Liver (tissue), 9 donors: ENCODE data around the gene SOHLH1. TPM values are rescaled to one million over a fixed set of nuclear protein-coding genes. Genes with fewer than 3 reads are reported as not detected.

Experiments used
- DNase-seq: peaks from one replicate; pipeline ENCODE4 v3.0.0-alpha.2; 2017; ENCODE audit warnings: low spot score
- H3K27ac ChIP-seq, 2 donors: one replicate each; pipeline ENCODE4 v1.7.0; 2013; ENCODE audit warnings: inconsistent platforms in 2 of 2, low read length in 2 of 2, control low read depth in 1 of 2, low read depth in 1 of 2, mild to moderate bottlenecking in 1 of 2
- H3K27me3 ChIP-seq, 4 donors: one replicate each; pipeline versions ENCODE4 v1.6.1 to v1.7.0; 2013; ENCODE audit warnings: low read length in 3 of 4, inconsistent platforms in 1 of 4, mild to moderate bottlenecking in 1 of 4, moderate library complexity in 1 of 4; ENCODE audit not compliant: control insufficient read depth in 4 of 4, insufficient read depth in 4 of 4
- H3K36me3 ChIP-seq, 4 donors: one replicate each; pipeline versions ENCODE4 v1.6.1 to v1.7.0; 2013; ENCODE audit warnings: low read length in 3 of 4, mild to moderate bottlenecking in 3 of 4, low read depth in 1 of 4, moderate library complexity in 1 of 4; ENCODE audit not compliant: control insufficient read depth in 4 of 4, insufficient read depth in 3 of 4
- H3K4me1 ChIP-seq, 4 donors: one replicate each; pipeline versions ENCODE4 v1.6.1 to v1.7.0; 2013; ENCODE audit warnings: low read length in 3 of 4, mild to moderate bottlenecking in 3 of 4, moderate library complexity in 1 of 4; ENCODE audit not compliant: control insufficient read depth in 4 of 4, insufficient read depth in 4 of 4
- H3K4me3 ChIP-seq, 3 donors: one replicate each; pipeline versions ENCODE4 v1.6.1 to v1.7.0; 2013; ENCODE audit warnings: low read length in 3 of 3, control low read depth in 1 of 3, low read depth in 1 of 3, mild to moderate bottlenecking in 1 of 3
- H3K9ac ChIP-seq, 2 donors: one replicate each; pipeline ENCODE4 v1.7.0; 2013; ENCODE audit warnings: low read length in 2 of 2, mild to moderate bottlenecking in 2 of 2, moderate library complexity in 2 of 2, control low read depth in 1 of 2, low read depth in 1 of 2
- H3K9me3 ChIP-seq, 4 donors: one replicate each; pipeline versions ENCODE4 v1.6.1 to v1.7.0; 2013; ENCODE audit warnings: low read length in 3 of 4; ENCODE audit not compliant: control insufficient read depth in 4 of 4
- ATF3 ChIP-seq: IDR thresholded peaks from 2 replicates; pipeline ENCODE4 v1.6.1; 2016; ENCODE audit warnings: antibody characterized with exemption
- CTCF ChIP-seq: fragments of 150-350 bp; IDR thresholded peaks from 2 replicates; pipeline ENCODE4 v1.5.1; 2017; ENCODE audit warnings: improper control_type of control experiment, low read depth, low read length; ENCODE audit not compliant: missing input control
- EGR1 ChIP-seq, 2 donors: IDR thresholded peaks; 2 replicates each; pipeline ENCODE4 v1.6.1; 2016 to 2018; ENCODE audit warnings: antibody characterized with exemption in 2 of 2, low read depth in 2 of 2
- FOXA1 ChIP-seq: IDR thresholded peaks from 2 replicates; pipeline ENCODE4 v1.6.1; 2016; ENCODE audit warnings: antibody characterized with exemption
- FOXA2 ChIP-seq: IDR thresholded peaks from 2 replicates; pipeline ENCODE4 v1.6.1; 2016; ENCODE audit warnings: antibody characterized with exemption
- GABPA ChIP-seq, 2 donors: IDR thresholded peaks in 1 of 2; conservative IDR thresholded peaks in 1 of 2; 2 replicates each; pipeline ENCODE4 v1.6.1; 2016; ENCODE audit warnings: antibody characterized with exemption in 2 of 2, mild to moderate bottlenecking in 1 of 2, moderate library complexity in 1 of 2
- HNF4A ChIP-seq, 2 donors: conservative IDR thresholded peaks; 2 replicates each; pipeline ENCODE4 v1.6.1; 2016; ENCODE audit warnings: antibody characterized with exemption in 2 of 2, mild to moderate bottlenecking in 2 of 2
- HNF4G ChIP-seq: IDR thresholded peaks from 2 replicates; pipeline ENCODE4 v1.6.1; 2016; ENCODE audit warnings: antibody characterized with exemption
- JUND ChIP-seq, 2 donors: IDR thresholded peaks; 2 replicates each; pipeline ENCODE4 v1.6.1; 2016; ENCODE audit warnings: antibody characterized with exemption in 2 of 2
- MAX ChIP-seq: IDR thresholded peaks from 2 replicates; pipeline ENCODE4 v1.6.1; 2016; ENCODE audit warnings: antibody characterized with exemption
- NR2F2 ChIP-seq: IDR thresholded peaks from 2 replicates; pipeline ENCODE4 v1.6.1; 2016; ENCODE audit warnings: antibody characterized with exemption
- RAD21 ChIP-seq, 2 donors: IDR thresholded peaks; 2 replicates each; pipeline ENCODE4 v1.6.1; 2016; ENCODE audit warnings: antibody characterized with exemption in 2 of 2, mild to moderate bottlenecking in 2 of 2
- REST ChIP-seq: IDR thresholded peaks from 2 replicates; pipeline ENCODE4 v1.6.1; 2016; ENCODE audit warnings: antibody characterized with exemption, mild to moderate bottlenecking
- RXRA ChIP-seq, 2 donors: IDR thresholded peaks; 2 replicates each; pipeline ENCODE4 v1.6.1; 2017 to 2018; ENCODE audit warnings: antibody characterized with exemption in 2 of 2, mild to moderate bottlenecking in 1 of 2
- SP1 ChIP-seq: IDR thresholded peaks from 2 replicates; pipeline ENCODE4 v1.6.1; 2018; ENCODE audit warnings: antibody characterized with exemption, mild to moderate bottlenecking
- TAF1 ChIP-seq: conservative IDR thresholded peaks from 2 replicates; pipeline ENCODE4 v1.6.1; 2016; ENCODE audit warnings: antibody characterized with exemption, mild to moderate bottlenecking
- YY1 ChIP-seq: IDR thresholded peaks from 2 replicates; pipeline ENCODE4 v1.6.1; 2016; ENCODE audit warnings: antibody characterized with exemption, mild to moderate bottlenecking
- ZBTB33 ChIP-seq: IDR thresholded peaks from 2 replicates; pipeline ENCODE4 v1.6.1; 2016; ENCODE audit warnings: antibody characterized with exemption
- WGBS: extraction: QIAGEN DNeasy Blood & Tissue Kit; methylation state at CpG from one replicate; pipeline ENCODE4 v1.1.7; 2013; 5-methylcytosine and 5-hydroxymethylcytosine counted together
- polyA plus RNA-seq, 2 donors: library from polyadenylated mRNA; stranded (reverse) in 1 of 2; unstranded in 1 of 2; fragments of 200-250 nt in 1 of 2; fragments of >200 nt in 1 of 2; fragmentation: Nextera tagmentation in 1 of 2; extraction: Ambion mirVana in 1 of 2; gene quantifications; one replicate each; pipeline versions ENCODE4 v1.2.1 to v1.2.3, GENCODE V29; 2013 to 2015
- total RNA-seq, 2 donors: library from RNA; depleted of rRNA; stranded (reverse); fragments of >200 nt; gene quantifications; one replicate each; pipeline ENCODE4 v1.2.3, GENCODE V29; 2014
- donor health status: healthy.
- donor health status: healthy.
- donor health status: healthy.
- donor health status: healthy.
- donor health status: healthy.

Gene SOHLH1
- total and polyA plus RNA-seq, 4 donors = not detected

GRCh38 chr9:135726138-135726853, 27.0 kb upstream of the SOHLH1 start:
- Histone ChIP-seq H3K27ac (no peak overlapping the region), H3K4me3 (no peak overlapping the region), H3K4me1 (no peaks in the 10 kb centered on the region), H3K9ac (no peak overlapping the region), H3K9me3 (peaks cover 0 to 4% (median 3%) of the 10 kb centered on the region in 4 donors), H3K36me3 (no peaks in the 10 kb centered on the region), H3K27me3 (peaks cover 0 to 2% (median 0%) of the 10 kb centered on the region in 4 donors)
- no peak for DNase-seq
- 64% methylated on average over 16 of the region's 16 CpGs for WGBS
- TF ChIP-seq FOXA2 (no peak), FOXA1 (no peak), HNF4G (no peak), CTCF (no peak), HNF4A (conservative IDR thresholded peaks at IDR 0.05) (no peak), EGR1 (IDR thresholded peaks at IDR 0.05; ENCODE audit: low read depth in 2 of 2) (no peak), GABPA (IDR thresholded peaks at IDR 0.05 in 1 of 2, conservative IDR thresholded peaks at IDR 0.05 in 1 of 2) (no peak), YY1 (no peak), MAX (no peak), TAF1 (no peak), RXRA (IDR thresholded peaks at IDR 0.05) (no peak), SP1 (no peak), JUND (IDR thresholded peaks at IDR 0.05) (no peak)

GRCh38 chr9:135724186-135724787, 25.0 kb upstream of the SOHLH1 start:
- no peaks in the 10 kb centered on the region for H3K9me3 ChIP-seq
- H3K4me1 ChIP-seq = no peaks in the 10 kb centered on the region
- H3K27ac ChIP-seq = no peak overlapping the region
- 71% methylated on average over 16 of the region's 16 CpGs for WGBS
- DNase-seq = no peak
- no peak overlapping the region for H3K4me3 ChIP-seq
- H3K9ac ChIP-seq = no peak overlapping the region
- no peaks in the 10 kb centered on the region for H3K36me3 ChIP-seq
- TF ChIP-seq RAD21 (IDR thresholded peaks at IDR 0.05) (no peak), MAX (no peak), ZBTB33 (no peak), HNF4G (no peak), RXRA (IDR thresholded peaks at IDR 0.05) (no peak), REST (no peak), EGR1 (IDR thresholded peaks at IDR 0.05; ENCODE audit: low read depth in 2 of 2) (no peak), NR2F2 (no peak), CTCF (no peak), SP1 (no peak), ATF3 (no peak), JUND (IDR thresholded peaks at IDR 0.05) (no peak), TAF1 (no peak), HNF4A (conservative IDR thresholded peaks at IDR 0.05) (no peak), FOXA2 (no peak)
- peaks cover 0 to 2% (median 0%) of the 10 kb centered on the region in 4 donors for H3K27me3 ChIP-seq
